HG03135 (cell line): ENCODE results near the gene CSMD2.
"Not testable (repeated sequence)": the region's sequence is repeated elsewhere in the genome, so short reads cannot be mapped to it uniquely, and the experiment has no call there.

Experiments used
- ATAC-seq: cut with Tn5 transposase; IDR thresholded peaks from one replicate; pipeline ENCODE4 v1.9.1; 2021; ENCODE audit warnings: mild to moderate bottlenecking, moderate library complexity; ENCODE audit not compliant: unreplicated experiment

Gene CSMD2

DNA sequence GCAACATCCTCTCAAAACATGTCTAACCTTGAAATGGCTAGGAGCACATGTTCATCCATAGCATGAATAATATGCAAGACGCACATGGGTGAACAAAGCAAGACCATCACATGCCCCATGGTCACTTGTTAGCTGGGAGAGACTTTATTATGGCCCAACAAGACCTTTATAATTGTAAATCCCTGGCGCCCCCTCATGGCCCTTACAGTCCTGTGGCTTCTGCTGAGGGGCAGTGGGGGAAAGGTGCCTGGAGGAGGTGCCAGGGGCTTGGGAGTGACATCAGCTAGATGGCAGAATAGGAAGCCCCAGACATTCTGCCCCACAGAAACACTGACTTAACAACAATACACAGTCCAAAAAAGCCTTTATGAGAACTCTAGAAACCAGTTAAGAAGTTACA, 51.7 kb downstream of the CSMD2 start:
- no peak for ATAC-seq

DNA sequence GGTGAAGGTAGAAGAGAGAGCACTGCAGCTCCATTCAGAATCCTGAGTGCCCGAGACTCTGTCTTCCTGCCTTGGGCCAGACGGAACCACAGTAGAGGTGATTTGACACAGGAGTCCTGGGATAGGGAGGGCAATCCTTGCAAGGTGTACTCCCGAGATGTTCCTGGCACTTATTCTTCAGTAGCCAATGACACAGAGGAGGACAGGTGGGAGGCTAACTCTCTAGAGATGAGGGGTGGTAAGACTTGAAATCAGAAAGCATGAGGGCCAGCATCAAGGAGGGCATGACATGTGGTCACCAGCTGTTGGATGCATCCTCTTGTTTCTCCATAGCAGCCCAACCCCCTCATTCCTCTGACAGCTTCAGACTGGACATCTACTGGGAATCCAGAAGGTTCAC, 56.3 kb downstream of the CSMD2 start:
- no peak for ATAC-seq

DNA sequence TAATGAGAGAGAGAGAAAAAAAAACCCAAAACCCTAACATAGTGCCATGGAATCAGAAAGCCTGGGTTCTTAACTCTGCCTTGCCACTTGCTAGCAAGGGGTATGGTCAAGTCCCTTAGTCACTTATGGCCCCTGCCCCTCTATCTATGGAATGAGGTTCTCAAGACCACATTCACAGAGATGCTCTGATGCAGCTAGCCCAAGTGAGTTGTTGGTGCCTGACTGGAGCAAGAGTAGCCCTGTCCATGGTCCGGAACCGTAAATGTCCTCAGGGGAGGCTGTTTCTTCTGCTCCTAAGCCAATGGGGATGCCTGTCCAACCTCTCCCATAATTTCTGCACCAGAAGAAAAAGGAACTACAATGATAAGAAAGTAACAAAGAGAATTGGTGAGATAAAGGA, 56.8 kb downstream of the CSMD2 start:
- ATAC-seq: no peak

DNA sequence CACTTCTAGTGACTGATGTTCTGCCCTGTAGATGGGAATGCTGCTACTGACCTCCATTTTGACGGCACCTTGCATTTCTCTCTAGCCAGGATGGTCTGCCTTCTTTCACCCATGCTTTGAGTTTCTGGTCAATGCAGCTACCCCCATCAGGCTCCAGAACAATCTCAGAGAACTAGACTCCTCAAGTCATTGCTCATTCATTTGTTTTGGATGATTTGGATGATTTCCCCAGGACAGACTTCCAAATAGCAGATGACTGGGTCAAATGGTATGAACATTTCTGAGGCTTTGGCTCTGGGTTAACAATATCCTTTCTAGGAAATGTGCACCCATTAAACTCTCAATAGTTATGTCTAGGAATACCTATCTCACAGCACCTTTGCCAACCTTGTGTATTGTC, 63.9 kb downstream of the CSMD2 start:
- no peak for ATAC-seq

DNA sequence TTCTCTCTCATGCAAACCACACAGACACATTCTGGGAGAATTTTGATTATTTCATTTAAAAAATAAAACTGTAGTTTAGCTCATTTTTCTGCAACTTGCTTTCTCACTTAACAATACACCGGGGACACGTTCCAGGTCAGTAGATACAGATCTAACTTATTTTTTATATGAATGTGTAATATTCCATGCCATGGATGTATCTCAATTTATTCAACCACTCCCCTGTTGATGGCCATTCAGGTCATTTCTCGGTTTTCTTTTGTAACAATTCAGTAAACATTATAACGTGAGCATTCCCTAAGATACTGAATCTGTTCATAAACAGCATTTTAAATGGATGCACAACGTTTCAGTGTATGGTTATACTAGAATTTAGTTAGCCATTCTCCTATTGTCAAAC, 64.7 kb downstream of the CSMD2 start:
- ATAC-seq: no peak

DNA sequence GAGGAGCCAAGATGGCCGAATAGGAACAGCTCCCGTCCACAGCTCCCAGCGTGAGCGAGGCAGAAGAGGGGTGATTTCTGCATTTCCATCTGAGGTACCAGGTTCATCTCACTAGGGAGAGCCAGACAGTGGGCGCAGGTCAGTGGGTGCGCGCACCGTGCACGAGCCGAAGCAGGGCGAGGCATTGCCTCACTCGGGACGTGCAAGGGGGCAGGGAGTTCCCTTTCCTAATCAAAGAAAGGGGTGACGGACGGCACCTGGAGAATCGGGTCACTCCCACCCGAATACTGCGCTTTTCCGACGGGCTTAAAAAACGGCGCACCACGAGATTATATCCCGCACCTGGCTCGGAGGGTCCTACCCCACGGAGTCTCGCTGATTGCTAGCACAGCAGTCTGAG, 72.6 kb downstream of the CSMD2 start:
- not testable (repeated sequence) for ATAC-seq

DNA sequence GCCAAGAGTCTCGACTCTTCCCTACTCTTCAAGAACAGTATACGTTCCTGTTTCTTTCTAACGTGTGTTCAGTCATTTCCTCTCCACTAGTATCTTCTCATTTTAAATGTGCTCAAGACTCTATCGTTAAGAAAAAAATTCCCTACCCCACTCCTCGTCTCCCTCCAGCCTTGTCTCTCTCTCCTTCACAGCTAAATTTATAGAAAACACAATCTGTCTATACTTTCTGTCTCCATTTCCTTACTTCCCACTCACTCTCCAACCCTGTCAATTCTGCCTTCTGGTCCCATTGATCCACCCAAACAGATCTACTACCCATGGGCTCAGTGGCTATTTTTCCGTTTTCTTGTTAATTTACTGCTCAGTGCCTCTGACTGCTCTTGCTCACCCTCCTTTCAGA, 75.3 kb downstream of the CSMD2 start:
- ATAC-seq: no peak

DNA sequence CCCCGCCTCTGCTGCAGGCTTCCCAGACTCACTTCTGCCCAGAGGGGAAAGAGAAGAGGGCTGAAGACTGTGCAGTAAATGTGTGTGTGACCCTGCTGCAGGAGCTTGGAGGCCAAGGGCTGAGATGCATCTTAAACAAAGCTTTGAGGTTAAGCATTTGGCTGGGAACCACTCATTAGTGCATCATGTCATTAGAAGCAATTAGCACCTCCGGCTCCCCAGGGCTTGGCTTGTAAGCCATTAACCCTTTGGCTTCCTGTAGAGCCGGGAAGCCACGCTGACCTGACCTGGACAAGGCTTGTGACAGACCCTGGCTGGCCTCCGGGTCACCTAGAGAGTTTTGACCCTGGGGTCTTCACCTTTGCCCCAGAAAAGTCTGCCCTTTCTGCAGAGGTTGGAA, 77.0 kb downstream of the CSMD2 start:
- ATAC-seq: no peak

DNA sequence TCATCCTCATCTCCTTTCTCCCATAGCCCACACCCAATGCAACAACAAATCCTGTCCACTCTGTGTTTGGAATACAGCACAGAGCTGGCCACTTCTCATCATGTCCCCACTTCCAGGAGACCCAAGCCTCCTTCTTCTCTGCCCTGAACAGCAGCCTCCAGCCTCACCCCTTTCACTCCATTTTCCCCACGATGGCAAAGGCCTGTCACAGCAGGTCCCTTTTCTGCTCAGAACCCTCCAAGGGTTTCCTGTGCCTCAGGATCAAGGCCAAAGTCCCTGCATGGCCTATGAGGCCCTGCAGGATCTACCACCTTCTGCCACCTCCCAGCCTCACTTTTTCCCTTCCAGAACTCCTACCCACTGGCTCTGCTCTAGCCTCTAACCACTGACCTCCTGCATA, 78.5 kb downstream of the CSMD2 start:
- no peak for ATAC-seq

DNA sequence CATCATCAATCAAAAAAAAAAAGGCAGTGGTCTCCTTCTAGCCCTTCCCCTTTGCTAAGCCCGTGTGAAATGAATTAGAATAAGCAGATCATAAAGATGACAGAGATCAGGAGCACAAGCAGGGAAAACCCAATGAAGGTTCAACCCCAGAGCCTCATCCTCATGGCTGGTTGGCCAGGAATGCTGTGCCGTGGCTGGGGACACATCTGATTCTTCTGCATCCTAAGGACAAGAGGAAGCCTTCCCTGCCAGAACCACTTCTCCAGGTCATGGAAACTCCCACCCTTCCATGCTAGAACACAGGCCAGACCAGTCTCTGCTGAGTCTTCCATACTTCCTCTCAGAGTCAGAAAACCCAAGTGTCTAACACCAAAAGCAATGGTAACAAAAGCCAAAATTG, 81.1 kb downstream of the CSMD2 start:
- ATAC-seq: no peak

DNA sequence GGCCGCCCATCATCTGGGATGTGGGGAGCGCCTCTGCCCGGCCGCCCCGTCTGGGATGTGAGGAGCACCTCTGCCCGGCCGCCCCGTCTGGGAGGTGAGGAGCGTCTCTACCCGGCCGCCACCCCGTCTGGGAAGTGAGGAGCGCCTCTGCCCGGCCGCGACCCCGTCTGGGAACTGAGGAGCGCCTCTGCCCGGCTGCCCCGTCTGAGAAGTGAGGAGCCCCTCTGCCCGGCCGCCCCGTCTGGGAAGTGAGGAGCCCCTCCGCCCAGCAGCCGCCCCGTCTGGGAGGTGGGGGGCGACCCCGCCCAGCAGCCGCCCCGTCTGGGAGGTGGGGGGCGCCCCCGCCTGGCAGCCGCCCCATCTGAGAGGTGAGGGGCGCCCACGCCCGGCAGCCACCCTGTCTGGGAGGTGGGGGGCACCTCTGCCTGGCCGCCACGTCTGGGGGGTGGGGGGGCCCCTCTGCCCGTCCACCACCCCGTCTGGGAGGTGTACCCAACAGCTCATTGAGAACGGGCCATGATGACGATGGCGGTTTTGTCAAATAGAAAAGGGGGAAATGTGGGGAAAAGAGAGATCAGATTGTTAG, 82.9 kb downstream of the CSMD2 start:
- ATAC-seq: not testable (repeated sequence)

DNA sequence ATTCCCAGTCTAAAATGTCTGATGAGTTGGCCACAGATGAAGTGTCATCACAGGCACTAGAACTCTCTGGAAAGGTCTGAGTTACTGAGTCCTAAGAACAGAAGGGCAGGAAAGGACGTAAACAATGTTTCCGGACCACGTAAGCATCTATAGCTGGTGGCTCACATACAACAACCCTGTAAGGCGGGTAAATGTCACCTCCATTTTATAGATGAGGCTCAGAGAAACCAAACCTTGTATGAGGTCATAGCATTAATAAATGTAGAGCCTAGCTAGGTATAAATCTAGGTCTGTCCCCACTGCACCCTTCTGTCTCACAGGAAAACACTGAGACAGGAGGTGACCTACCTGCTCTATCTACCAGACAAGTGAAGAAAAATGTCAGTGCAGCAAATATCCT, 86.6 kb downstream of the CSMD2 start:
- no peak for ATAC-seq

DNA sequence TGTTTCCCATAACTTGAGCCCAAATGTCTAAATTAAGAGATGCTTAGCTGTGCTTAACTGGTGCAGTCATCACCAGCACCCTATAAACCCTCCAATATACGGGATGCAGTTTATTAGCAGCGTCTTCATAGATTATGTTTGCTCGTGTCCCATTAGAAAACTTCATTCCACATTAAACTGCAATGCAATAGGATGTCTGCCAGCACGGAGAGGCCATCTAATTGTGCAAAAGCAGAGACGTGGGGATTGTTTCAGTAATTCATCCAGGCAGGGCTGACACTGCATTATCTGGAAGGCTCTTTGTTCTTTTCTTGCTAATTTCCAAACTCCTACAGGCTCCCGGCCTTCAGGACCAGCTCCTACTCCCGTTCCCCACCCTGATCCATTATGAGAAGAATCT, 89.5 kb downstream of the CSMD2 start:
- ATAC-seq: no peak

DNA sequence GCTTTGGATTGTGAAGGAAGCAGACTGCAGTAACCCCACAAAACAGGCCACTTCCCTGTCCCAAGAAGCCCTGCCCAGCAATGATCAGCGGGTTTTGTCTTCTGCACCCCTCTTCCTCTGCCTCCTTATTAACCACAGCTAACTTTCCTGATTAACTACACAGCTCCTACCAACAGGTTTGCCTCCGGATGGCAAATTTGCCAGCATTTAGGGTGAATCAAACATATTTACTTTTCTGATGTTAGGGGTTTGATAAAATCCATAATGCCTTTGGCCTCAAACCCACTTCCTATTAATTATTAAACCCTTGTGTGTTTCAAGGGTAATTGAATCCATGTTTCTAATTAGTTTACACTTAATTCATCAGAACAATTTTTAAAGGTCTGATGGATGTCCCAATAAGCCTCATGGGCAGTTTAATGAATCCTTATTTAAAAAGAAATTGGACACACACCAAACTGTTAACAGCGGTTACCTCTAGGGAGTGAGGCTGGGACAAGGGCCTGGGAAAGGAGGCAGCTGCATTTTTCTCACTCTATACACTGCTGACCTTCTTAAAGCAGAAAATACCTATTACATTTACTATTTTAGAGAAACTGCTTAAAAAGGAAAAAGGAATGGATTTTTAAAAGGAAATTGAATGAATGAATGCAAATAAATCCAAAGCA, 91.9 kb downstream of the CSMD2 start:
- ATAC-seq: no peak

DNA sequence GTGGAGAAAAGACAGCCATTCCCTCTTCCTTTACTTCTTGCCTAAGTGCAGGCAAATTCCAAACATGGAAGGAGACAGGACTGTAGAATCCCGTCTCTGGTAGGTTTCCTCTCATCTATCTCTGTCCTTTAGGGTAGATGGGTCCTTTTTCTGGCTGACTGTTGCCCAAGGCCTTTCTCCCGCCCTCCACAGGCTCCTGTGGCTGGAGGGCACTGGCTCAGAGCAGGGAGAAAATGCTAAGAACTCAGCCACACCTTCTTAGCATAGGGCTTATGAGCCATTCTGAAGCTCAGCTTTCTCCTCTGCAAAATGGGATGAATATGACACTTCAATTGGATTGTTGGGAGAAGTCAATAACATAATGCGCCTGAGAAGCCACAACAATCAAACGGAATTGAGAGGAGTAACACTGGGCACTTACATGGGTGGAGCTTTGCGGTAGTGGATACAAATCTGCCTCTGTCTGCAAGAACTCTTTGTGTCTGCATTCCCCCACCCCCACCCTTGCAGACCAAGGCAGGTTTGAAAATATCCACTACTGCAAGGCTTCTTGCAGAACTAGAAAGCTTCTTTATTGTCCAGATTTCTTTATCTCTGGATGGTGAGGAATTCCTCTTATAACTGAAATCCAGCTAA, 94.7 kb downstream of the CSMD2 start:
- ATAC-seq: no peak

DNA sequence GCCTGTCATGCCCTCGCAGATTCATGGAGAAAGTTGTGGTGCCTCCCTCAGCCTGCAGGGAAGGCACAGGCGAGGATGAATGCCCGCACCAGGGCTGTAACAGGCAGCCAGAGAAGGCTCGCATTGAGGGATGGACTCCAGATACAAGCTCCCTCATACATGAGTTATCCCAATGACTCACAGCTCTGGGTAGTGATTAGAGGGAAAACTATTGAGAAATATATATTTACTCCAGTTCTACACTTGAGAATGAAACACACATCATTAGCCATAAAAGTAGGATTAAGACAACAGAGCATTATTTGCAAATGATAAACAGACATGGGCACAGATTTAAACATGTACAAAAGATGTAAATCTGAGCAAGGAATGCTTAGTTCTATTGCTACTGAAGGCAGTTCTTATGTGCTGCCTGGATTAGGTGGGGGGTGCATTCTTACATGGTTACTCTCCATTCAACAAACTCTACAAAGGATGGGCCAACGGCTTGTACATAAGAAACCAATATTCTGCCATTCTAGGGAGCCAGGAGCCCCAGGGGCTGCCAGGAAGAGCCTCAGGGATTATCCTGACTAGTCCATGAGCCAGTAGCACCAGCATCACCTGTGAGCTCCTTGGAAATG, 97.9 kb downstream of the CSMD2 start:
- no peak for ATAC-seq

DNA sequence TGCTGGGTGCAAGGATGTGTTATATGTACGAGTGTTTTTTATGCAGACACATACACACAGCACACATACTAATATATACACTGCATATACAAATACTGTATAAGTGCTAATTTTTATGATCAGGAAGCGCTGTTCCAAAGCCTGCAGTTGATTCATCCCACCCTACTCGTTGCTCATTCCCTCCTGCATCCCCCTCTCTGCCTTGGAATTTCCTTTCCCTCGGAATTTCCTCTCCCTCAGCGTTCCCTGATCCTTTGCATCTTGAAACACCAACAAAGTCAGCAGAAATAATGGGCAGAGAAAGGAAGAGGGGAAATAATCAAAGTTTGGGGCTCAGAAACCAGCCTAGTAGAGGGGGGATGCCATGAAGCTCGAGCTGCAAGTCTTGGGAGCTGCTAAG, 98.9 kb downstream of the CSMD2 start:
- ATAC-seq: no peak

DNA sequence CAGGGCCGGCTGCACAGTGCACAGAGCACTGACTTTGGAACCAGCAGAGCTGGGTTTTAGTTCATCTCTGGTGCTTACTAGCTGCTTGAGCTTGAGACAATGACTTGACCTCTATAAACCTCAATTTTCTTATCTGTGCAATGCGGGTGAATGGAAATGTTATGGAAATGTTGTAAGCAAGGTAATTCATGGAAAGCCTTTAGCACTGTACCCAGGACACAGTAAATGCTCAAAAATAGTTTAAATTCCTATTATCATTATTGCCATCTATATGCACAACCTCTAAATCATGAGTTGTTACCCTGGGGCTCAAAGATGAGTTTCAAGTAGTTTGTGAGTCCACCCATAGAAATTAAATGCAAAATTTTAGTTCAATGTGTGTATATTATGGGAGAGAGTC, 99.5 kb downstream of the CSMD2 start:
- no peak for ATAC-seq

DNA sequence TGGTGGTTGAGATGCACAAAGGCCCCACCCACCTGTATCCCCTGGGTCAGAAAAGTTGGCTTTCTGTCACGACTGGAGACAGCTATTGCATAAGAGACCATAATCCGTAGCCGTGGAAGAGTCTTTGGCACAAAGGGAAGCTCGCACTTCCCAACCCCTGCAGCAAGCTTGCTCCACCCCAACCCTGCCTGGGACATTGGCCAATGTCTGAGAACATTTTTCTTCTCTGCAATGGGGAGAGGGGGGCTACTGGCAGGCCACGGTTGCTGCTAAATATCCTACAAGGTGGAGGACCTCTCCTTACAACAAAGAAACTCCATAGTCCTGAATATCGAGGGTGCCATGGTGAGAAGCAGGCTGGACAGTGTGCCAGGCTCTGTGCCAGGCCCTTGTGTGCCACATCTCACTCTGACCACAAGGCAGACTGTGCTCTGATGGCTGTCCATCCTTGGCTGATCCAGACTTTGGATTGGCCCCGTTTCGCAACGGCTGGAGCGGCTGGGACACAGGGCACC, 104.1 kb downstream of the CSMD2 start:
- no peak for ATAC-seq

DNA sequence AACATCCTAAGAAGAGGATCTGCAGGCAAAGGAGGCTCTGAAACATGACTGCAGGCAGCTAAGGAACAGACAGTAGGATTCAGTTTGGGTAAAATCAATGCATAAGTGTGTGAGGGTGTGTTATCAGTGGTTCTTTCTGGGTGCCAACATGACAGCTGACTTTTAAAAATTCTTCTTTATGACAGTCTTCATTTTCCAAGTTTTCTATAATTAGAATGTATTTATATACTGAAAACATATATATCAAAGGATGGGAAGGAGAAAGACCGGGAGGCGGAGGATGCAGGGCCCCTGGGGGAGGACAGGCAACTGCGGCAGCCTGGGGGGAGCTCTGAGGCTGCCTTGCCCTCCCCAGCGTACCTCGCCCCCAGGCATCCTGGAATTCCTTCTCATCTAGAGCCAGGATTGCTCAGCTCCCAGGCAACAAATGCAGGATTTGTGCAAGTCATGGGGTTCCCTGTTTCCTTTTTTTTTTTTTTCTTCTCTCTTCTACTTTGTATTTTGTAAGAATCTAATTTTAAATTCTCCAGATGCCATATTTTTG, 104.8 kb downstream of the CSMD2 start:
- no peak for ATAC-seq

DNA sequence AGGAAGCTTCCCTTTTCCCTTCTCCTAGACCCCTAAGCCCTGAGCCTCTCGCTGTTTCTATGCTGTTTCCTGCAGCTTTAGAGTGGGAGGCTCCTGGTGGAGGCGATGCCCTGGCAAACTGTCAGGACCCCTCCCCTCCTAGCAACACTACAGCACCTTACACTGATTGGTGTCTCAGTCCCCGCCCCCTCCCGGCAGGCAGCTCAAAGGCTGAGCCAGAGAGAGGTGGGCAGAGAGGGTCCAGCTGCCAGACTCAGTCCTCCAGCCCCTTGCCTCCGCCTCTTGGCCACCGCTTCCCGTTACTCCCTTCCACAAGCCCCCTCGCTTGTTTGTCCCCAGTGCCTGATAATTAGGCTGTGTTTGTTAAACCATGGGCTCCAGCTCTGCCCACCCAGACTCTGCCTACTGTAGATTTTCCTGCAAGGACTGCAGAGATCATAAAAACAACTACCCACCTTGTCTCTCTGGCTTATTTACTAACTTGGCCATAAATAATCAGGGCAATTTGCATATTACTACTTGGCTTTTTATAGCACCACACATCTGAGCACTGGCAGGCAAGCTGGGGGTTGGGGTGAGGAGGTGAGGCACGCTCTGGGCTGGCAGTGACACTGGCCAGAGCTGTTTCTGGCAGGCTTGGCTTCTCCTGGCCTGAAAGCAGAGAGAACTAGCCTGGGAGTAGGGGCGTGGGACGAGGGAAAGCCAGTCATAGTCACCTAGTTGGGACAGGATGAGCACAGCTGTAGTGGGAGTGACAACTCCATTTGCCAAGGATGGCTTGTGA, 107.5 kb downstream of the CSMD2 start:
- ATAC-seq: no peak
